Panc1 (cell line): ENCODE results near the gene TMEM82. TPM values are rescaled to one million over a fixed set of nuclear protein-coding genes. Genes with fewer than 3 reads are reported as not detected.

Experiments
- ATAC-seq: fragments of 200-7000 bp; cut with Tn5 transposase; 2 replicates; pipeline ENCODE4 v1.9.1; 2020; ENCODE audit warnings: mild to moderate bottlenecking, moderate library complexity
- BruUV-seq: library from RNA; stranded (reverse); fragments of 400-500 nt; replicated peaks from 2 replicates; lab custom pipeline; 2021; lab: Mats Ljungman, UMichigan
- CTCF ChIA-PET: fragments of 300-600 bp; sonication (Branson Sonifier 250); formaldehyde crosslinking; loops from one replicate; lab custom pipeline; 2022; ENCODE audit warnings: antibody characterized with exemption; lab: Charles Lee
- POLR2A ChIA-PET: fragments of 300-600 bp; sonication (Branson Sonifier 250); formaldehyde crosslinking; loops from one replicate; lab custom pipeline; 2022; ENCODE audit warnings: antibody characterized with exemption; lab: Charles Lee
- DNase-seq: peaks from one replicate; pipeline ENCODE4 v3.0.0-alpha.2; 2010; ENCODE audit warnings: low read depth, low spot score
- H3K27ac ChIP-seq: 2 replicates; pipeline ENCODE4 v1.5.1; 2011; ENCODE audit warnings: mild to moderate bottlenecking, low read length, inconsistent platforms
- H3K27me3 ChIP-seq: fragments of 200-500 bp; sonication (Bioruptor generic); 2 replicates; pipeline ENCODE4 v1.6.0; 2014; ENCODE audit warnings: low read length, inconsistent platforms; ENCODE audit not compliant: control insufficient read depth, insufficient read depth
- H3K36me3 ChIP-seq: fragments of 200-500 bp; sonication (Bioruptor generic); 2 replicates; pipeline ENCODE4 v1.5.1; 2014; ENCODE audit warnings: inconsistent platforms, mild to moderate bottlenecking, low read length, moderate library complexity; ENCODE audit not compliant: control insufficient read depth, insufficient read depth
- H3K4me1 ChIP-seq: 2 replicates; pipeline ENCODE4 v1.5.1; 2011; ENCODE audit warnings: inconsistent platforms, mild to moderate bottlenecking, low read length, moderate library complexity; ENCODE audit not compliant: control insufficient read depth, insufficient read depth
- H3K4me3 ChIP-seq, 2 experiments: 2 replicates each; pipeline ENCODE4 v1.5.1; 2011 to 2012; ENCODE audit warnings: low read depth in 2 of 2, low read length in 2 of 2, mild to moderate bottlenecking in 2 of 2, inconsistent platforms in 1 of 2, moderate library complexity in 1 of 2
- H3K9me3 ChIP-seq: fragments of 200-500 bp; sonication (Bioruptor generic); 2 replicates; pipeline ENCODE4 v1.5.1; 2014; ENCODE audit warnings: low read depth, mild to moderate bottlenecking, inconsistent platforms, low read length, moderate library complexity; ENCODE audit not compliant: control insufficient read depth, insufficient read depth
- CTCF ChIP-seq: fragments of 450-650 bp; IDR thresholded peaks from 2 replicates; pipeline ENCODE4 v1.5.1; 2017; ENCODE audit warnings: mild to moderate bottlenecking
- POLR2AphosphoS5 ChIP-seq: IDR thresholded peaks from 2 replicates; pipeline ENCODE4 v1.6.1; 2012; ENCODE audit warnings: mild to moderate bottlenecking, low read depth, low read length, moderate library complexity
- SIN3A ChIP-seq: IDR thresholded peaks from 2 replicates; pipeline ENCODE4 v1.6.1; 2012; ENCODE audit warnings: low read depth, mild to moderate bottlenecking, low read length, moderate library complexity, borderline replicate concordance; ENCODE audit not compliant: insufficient read depth
- TCF7L2 ChIP-seq: IDR thresholded peaks from 2 replicates; pipeline ENCODE4 v1.6.1; 2011; ENCODE audit warnings: mild to moderate bottlenecking, low read depth, low read length, inconsistent platforms
- in situ Hi-C: cut with HindIII; loops from 2 replicates; pipeline ENCODE4 v1.10.0; 2016; ENCODE audit warnings: low sequenced_read_pairs, low pct_unique_long_range_greater_than_20kb
- intact Hi-C: fragments of 100-400 bp; cut with micrococcal nuclease; formaldehyde crosslinking; loops from one replicate; pipeline ENCODE4 v1.10.0; 2022; ENCODE audit not compliant: unreplicated experiment
- total RNA-seq: library from RNA; stranded (reverse); gene quantifications from one replicate; pipeline ENCODE4 v1.2.1, GENCODE V29; 2021; ENCODE audit not compliant: unreplicated experiment
- TF ChIP-seq, protein P1 (sequence below), 2 experiments: IDR thresholded peaks; 2 replicates each; pipeline ENCODE4 v1.6.1; 2011 to 2012; ENCODE audit warnings: low read depth in 2 of 2, control low read depth in 1 of 2, low read length in 1 of 2, mild to moderate bottlenecking in 1 of 2, moderate library complexity in 1 of 2; ENCODE audit not compliant: insufficient read depth in 1 of 2

Gene TMEM82
- total RNA-seq, 1 experiment from 2014 or later: not detected

DNA sequence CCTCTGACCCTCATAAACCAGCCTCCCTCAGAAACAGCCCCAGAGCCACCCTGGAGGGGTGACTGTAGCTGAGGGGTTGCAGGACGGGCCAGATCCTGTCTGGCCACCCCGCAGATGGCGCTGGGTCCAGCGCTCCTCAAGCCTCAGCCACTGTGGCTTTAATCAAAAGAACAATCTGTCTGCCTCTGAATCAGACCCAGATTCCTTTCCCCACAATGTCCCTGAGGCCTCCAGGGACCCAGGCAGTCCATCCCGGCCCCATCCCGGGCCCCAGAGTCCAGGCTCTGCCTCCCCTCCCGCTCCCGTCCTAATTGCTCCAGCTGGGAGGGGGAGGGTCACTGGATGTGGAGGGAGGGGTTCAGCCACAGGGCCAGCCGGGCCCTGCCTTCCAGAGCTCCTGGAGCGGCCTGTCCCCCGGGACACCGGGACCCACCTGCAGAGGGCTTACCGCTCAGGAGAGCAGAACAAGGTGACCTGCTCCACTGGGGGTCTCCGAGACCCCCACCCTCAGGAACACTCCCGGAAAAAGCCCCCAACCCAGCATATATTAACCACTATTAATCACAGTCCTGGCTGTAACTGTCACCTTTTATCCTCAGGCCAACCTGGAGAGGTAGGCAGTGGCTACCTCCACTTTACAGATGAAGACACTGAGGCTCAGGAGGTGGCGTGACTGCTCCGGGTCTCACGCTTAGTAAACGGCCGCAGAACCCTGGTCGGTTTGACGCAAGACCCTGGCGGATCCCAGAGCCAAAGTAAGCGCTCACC, 15.5 kb downstream of the TMEM82 start:
- no TSS peak for BruUV-seq
- ChIA-PET POLR2A (no interaction called here), CTCF (interaction anchor here (0.5 kb wide), 1 partner anchor 14 kb away, joined by 4 read pairs; no protein-coding TSS in a partner anchor)
- Histone ChIP-seq H3K4me3 (no peak overlapping the region; a peak in 1 of 4 replicates), H3K27ac (peak overlapping the region; percentile 66), H3K9me3 (no peaks in the 10 kb centered on the region), H3K36me3 (no peaks in the 10 kb centered on the region), H3K27me3 (no peaks in the 10 kb centered on the region), H3K4me1 (peaks cover 33% of the 10 kb centered on the region)
- no peak for TF ChIP-seq CTCF
- no peak for TF ChIP-seq SIN3A
- TF ChIP-seq TCF7L2: no peak
- TF ChIP-seq, protein P1, sequence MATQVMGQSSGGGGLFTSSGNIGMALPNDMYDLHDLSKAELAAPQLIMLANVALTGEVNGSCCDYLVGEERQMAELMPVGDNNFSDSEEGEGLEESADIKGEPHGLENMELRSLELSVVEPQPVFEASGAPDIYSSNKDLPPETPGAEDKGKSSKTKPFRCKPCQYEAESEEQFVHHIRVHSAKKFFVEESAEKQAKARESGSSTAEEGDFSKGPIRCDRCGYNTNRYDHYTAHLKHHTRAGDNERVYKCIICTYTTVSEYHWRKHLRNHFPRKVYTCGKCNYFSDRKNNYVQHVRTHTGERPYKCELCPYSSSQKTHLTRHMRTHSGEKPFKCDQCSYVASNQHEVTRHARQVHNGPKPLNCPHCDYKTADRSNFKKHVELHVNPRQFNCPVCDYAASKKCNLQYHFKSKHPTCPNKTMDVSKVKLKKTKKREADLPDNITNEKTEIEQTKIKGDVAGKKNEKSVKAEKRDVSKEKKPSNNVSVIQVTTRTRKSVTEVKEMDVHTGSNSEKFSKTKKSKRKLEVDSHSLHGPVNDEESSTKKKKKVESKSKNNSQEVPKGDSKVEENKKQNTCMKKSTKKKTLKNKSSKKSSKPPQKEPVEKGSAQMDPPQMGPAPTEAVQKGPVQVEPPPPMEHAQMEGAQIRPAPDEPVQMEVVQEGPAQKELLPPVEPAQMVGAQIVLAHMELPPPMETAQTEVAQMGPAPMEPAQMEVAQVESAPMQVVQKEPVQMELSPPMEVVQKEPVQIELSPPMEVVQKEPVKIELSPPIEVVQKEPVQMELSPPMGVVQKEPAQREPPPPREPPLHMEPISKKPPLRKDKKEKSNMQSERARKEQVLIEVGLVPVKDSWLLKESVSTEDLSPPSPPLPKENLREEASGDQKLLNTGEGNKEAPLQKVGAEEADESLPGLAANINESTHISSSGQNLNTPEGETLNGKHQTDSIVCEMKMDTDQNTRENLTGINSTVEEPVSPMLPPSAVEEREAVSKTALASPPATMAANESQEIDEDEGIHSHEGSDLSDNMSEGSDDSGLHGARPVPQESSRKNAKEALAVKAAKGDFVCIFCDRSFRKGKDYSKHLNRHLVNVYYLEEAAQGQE (IDR thresholded peaks at IDR 0.05; ENCODE audit: insufficient read depth in 1 of 2, low read depth in 2 of 2, low read length in 1 of 2): no peak
- no peak for TF ChIP-seq POLR2AphosphoS5
- peak; percentile 50 for ATAC-seq
- DNase-seq: no peak
- intact Hi-C loops (no loop called here), in situ Hi-C loops (no loop called here)

DNA sequence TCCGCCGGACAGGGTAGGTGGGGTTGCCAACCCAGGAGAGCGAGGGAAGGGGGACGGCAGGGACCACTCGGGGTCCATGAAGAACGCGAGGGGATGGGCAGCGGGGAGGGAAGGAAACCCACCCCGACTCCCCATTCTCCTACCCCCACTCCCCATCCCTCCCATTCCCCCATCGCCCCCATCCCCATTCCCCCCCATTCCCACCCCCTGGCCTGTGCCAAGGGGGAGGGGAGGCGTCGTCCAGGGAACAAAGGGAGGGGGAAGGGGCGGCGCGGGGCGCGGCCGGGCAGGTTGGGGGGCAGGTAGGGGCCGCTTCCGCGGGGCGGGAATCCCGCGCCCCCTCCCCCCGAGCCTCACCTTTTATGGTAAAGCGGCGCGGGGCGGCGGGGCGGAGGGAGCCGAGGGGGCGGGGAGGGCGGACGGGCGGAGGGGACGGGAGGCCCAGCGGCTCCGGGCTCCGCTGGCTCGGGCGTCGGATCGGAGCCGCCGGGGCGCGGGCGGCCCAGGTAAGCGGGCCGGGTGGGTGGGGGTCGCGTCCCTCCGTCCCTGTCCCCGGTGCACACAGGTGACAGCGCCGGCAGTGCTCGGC, 16.1 kb downstream of the TMEM82 start, which contains the start of gene FBLIM1:
Gene FBLIM1, plus strand, starts transcription at position 453 of the 589 bp plus-strand sequence. CDS start 6,189 bp downstream, outside the sequence.
- no peak for TF ChIP-seq SIN3A
- ChIA-PET POLR2A (no interaction called here), CTCF (no interaction called here)
- H3K4me1 ChIP-seq: peaks cover 33% of the 10 kb centered on the region
- no peaks in the 10 kb centered on the region for H3K27me3 ChIP-seq
- peak within 1 kb of the TSS; percentile 66; the same call in 1 of the 2 replicates for H3K27ac ChIP-seq
- no peak for ATAC-seq
- H3K36me3 ChIP-seq: no peaks in the 10 kb centered on the region
- no peaks in the 10 kb centered on the region for H3K9me3 ChIP-seq
- in situ Hi-C loops: no loop called here
- intact Hi-C loops: no loop called here
- DNase-seq: no peak
- peak within 1 kb of the TSS in 1 of 2 experiments; percentile 35; a peak in 1 of 4 replicates for H3K4me3 ChIP-seq
- BruUV-seq: no TSS peak
